ENCODE data around the gene PRRG1. TPM values are rescaled to one million over a fixed set of nuclear protein-coding genes. Genes with fewer than 3 reads are reported as not detected.

Gene PRRG1
- total and polyA plus RNA-seq, 2 of the 13 experiments (the other 11 are each of a cell fraction or from before 2014, with no cell fraction given) = 5.0 to 11.0 TPM

DNA sequence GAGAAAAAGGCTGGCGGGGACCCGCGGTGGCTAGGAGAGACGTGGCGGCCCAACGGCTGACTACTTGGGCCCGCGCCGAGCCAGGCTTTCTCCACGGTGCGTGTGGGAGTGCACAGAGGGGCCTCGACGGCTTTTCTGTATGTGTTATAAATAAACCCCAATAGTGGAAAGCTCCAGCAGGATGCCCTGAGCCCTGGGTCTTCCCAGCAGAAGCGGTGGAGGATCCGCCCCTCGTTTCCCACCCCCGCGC, 268 bp upstream of the PRRG1 start:
- intact Hi-C loops (cut with micrococcal nuclease; ENCODE audit: unreplicated experiment) (no loop called here), in situ Hi-C loops (cut with HindIII; ENCODE audit: extremely low pct_ligation_motif_present, low pct_unique_long_range_greater_than_20kb) (no loop called here)
- TF ChIP-seq ZNF143 (CRISPR knock-in tag; IDR thresholded peaks at IDR 0.05) (no peak), ERF (CRISPR knock-in tag; IDR thresholded peaks at IDR 0.05) (0 out of 2 replicates have a peak, but pooled peaks have one; percentile 15), AGO1 (IDR thresholded peaks at IDR 0.05; ENCODE audit: low read depth, low read length, poor library complexity, severe bottlenecking) (peak; percentile 9), ZNF777 (CRISPR knock-in tag; IDR thresholded peaks at IDR 0.05) (peak; percentile 61), PHF5A (CRISPR knock-in tag; IDR thresholded peaks at IDR 0.05; ENCODE audit: low read depth, unreplicated experiment) (no peak)
- no TSS peak for BruUV-seq (replicated peaks)
- H3K79me2 ChIP-seq (ENCODE audit: insufficient read depth, low read length) = peaks cover 25% of the 10 kb centered on the region
- H4K20me1 ChIP-seq (ENCODE audit: insufficient read depth, low read length) = no peaks in the 10 kb centered on the region
- no peaks in the 10 kb centered on the region for H3K27me3 ChIP-seq (ENCODE audit: control insufficient read depth in 1 of 2, insufficient read depth in 2 of 2, low read length in 2 of 2)
- H3K27ac ChIP-seq (ENCODE audit: extremely low read length, insufficient read depth, low read length) = peak overlapping the region; percentile 35
- H2AFZ ChIP-seq (ENCODE audit: low read length) = no peak overlapping the region
- H3K4me2 ChIP-seq (ENCODE audit: low read depth, low read length) = peak overlapping the region; percentile 72
- no peaks in the 10 kb centered on the region for H3K9me3 ChIP-seq (ENCODE audit: low read length)
- peaks cover 19% of the 10 kb centered on the region for H3K4me1 ChIP-seq (ENCODE audit: insufficient read depth, low read length)
- peak overlapping the region; percentile 43; the same call in 1 of the 2 replicates for H3K9ac ChIP-seq (ENCODE audit: insufficient read depth, low read depth, low read length)
- ChIA-PET CTCF (ENCODE audit: low intra/inter-chr PET ratio, low total read pairs) (no interaction called here), POLR2A (interaction anchor here (1.0 kb wide), 1 partner anchor 15 kb away, joined by 3 read pairs; no protein-coding TSS in a partner anchor)
- FAIRE-seq (no peak), DNase-seq (ENCODE audit: low spot score) (no peak), ATAC-seq (peak; percentile 59)
- peak overlapping the region; percentile 62 to 80 (median 64) for H3K4me3 ChIP-seq (replicated peaks in 1 of 3; ENCODE audit: insufficient read depth in 1 of 3, low read depth in 2 of 3, low read length in 3 of 3)
- WGBS (ENCODE audit: low lambda C conversion rate) = 2% methylated on average over 8 of the region's 18 CpGs
- H3K36me3 ChIP-seq (replicated peaks in 1 of 2; ENCODE audit: control insufficient read depth in 1 of 2, insufficient read depth in 2 of 2, low read length in 2 of 2) = no peaks in the 10 kb centered on the region

DNA sequence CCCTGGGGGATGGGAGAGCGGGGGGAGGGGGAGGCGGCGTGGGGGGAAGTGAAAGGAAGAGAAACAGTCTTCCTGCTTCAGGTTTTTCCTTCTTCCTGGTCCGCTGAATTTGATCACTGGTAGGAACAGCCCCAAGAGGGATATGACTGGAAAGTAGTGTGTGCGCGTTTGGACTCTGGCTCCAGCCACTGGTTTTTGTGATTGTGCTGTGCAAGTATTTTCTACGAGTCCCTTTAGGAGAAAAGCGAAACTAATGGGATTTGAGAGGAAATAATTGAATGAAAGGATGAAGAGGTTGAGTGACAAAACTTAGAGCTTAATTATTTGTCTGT, 836 bp downstream of the PRRG1 start:
- Histone ChIP-seq H3K36me3 (replicated peaks in 1 of 2; ENCODE audit: control insufficient read depth in 1 of 2, insufficient read depth in 2 of 2, low read length in 2 of 2) (no peaks in the 10 kb centered on the region), H3K9ac (ENCODE audit: insufficient read depth, low read depth, low read length) (peak overlapping the region; percentile 81), H4K20me1 (ENCODE audit: insufficient read depth, low read length) (no peaks in the 10 kb centered on the region), H3K9me3 (ENCODE audit: low read length) (no peaks in the 10 kb centered on the region), H3K4me2 (ENCODE audit: low read depth, low read length) (peak overlapping the region; percentile 66), H3K4me1 (ENCODE audit: insufficient read depth, low read length) (peaks cover 19% of the 10 kb centered on the region), H3K27ac (ENCODE audit: extremely low read length, insufficient read depth, low read length) (peak overlapping the region; percentile 76), H3K4me3 (replicated peaks in 1 of 3; ENCODE audit: insufficient read depth in 1 of 3, low read depth in 2 of 3, low read length in 3 of 3) (peak overlapping the region; percentile 69 to 80 (median 74)), H3K79me2 (ENCODE audit: insufficient read depth, low read length) (peaks cover 31% of the 10 kb centered on the region), H2AFZ (ENCODE audit: low read length) (no peak overlapping the region), H3K27me3 (ENCODE audit: control insufficient read depth in 1 of 2, insufficient read depth in 2 of 2, low read length in 2 of 2) (no peaks in the 10 kb centered on the region)
- FAIRE-seq = peak; percentile 66
- peak; percentile 13 for DNase-seq (ENCODE audit: low spot score)
- ChIA-PET CTCF (ENCODE audit: low intra/inter-chr PET ratio, low total read pairs) (no interaction called here), POLR2A (no interaction called here)
- intact Hi-C loops (cut with micrococcal nuclease; ENCODE audit: unreplicated experiment) (no loop called here), in situ Hi-C loops (cut with HindIII; ENCODE audit: extremely low pct_ligation_motif_present, low pct_unique_long_range_greater_than_20kb) (no loop called here)
- WGBS (ENCODE audit: low lambda C conversion rate) = 0% methylated on average over 5 of the region's 8 CpGs
- TF ChIP-seq NFRKB (IDR thresholded peaks at IDR 0.05) (no peak), SAP130 (CRISPR knock-in tag; IDR thresholded peaks at IDR 0.05; ENCODE audit: low read depth) (0 out of 2 replicates have a peak, but pooled peaks have one; percentile 13), ZFX (CRISPR knock-in tag; IDR thresholded peaks at IDR 0.05; ENCODE audit: low read depth) (no peak), ZFP37 (CRISPR knock-in tag; IDR thresholded peaks at IDR 0.05; ENCODE audit: borderline replicate concordance) (no peak), ZSCAN31 (CRISPR knock-in tag; IDR thresholded peaks at IDR 0.05; ENCODE audit: low read depth) (no peak)
- TF ChIP-seq, protein P1, sequence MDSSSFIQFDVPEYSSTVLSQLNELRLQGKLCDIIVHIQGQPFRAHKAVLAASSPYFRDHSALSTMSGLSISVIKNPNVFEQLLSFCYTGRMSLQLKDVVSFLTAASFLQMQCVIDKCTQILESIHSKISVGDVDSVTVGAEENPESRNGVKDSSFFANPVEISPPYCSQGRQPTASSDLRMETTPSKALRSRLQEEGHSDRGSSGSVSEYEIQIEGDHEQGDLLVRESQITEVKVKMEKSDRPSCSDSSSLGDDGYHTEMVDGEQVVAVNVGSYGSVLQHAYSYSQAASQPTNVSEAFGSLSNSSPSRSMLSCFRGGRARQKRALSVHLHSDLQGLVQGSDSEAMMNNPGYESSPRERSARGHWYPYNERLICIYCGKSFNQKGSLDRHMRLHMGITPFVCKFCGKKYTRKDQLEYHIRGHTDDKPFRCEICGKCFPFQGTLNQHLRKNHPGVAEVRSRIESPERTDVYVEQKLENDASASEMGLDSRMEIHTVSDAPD (CRISPR knock-in tag; IDR thresholded peaks at IDR 0.05) = no peak
- TF ChIP-seq, protein P2, sequence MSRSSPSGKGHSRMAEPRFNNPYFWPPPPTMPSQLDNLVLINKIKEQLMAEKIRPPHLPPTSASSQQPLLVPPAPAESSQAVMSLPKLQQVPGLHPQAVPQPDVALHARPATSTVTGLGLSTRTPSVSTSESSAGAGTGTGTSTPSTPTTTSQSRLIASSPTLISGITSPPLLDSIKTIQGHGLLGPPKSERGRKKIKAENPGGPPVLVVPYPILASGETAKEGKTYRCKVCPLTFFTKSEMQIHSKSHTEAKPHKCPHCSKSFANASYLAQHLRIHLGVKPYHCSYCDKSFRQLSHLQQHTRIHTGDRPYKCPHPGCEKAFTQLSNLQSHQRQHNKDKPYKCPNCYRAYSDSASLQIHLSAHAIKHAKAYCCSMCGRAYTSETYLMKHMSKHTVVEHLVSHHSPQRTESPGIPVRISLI (CRISPR knock-in tag; IDR thresholded peaks at IDR 0.05; ENCODE audit: borderline replicate concordance) = no peak
- BruUV-seq (replicated peaks) = no TSS peak
- peak; percentile 47 for ATAC-seq

All from HepG2 (cell line).